ENCODE results near the gene DYNC1LI2. TPM values are rescaled to one million over a fixed set of nuclear protein-coding genes. Genes with fewer than 3 reads are reported as not detected.

DYNC1LI2 gene
- total RNA-seq, 1 experiment from 2014 or later, result 97.7 TPM

GRCh38 chr16:66717112-66717675 lies 34.2 kb downstream of the DYNC1LI2 start:
- Mint-ChIP-seq H3K36me3 (ENCODE audit: insufficient read depth, unreplicated experiment) (peaks cover 23% of the 10 kb centered on the region), H3K27ac (ENCODE audit: low read depth, unreplicated experiment) (no peak overlapping the region), H3K4me1 (ENCODE audit: insufficient read depth, unreplicated experiment) (peaks cover 10% of the 10 kb centered on the region), H3K4me3 (ENCODE audit: unreplicated experiment) (no peak overlapping the region), H3K27me3 (ENCODE audit: insufficient read depth, unreplicated experiment) (no peaks in the 10 kb centered on the region), H3K9me3 (ENCODE audit: unreplicated experiment) (peaks cover 8% of the 10 kb centered on the region)
- POLR2A ChIA-PET, result interaction anchor here (0.7 to 1.1 kb wide), 2 partner anchors 20 to 527 kb away, joined by 4 to 5 read pairs; partner anchors contain the start of gene CMTM4
- intact Hi-C loops (cut with micrococcal nuclease), result no loop called here
- peak; percentile 26 for DNase-seq (ENCODE audit: unreplicated experiment)
- no TSS peak for BruUV-seq (replicated peaks)
- CTCF ChIA-PET, result interaction anchor here (0.6 to 2.0 kb wide), 3 partner anchors 11 to 158 kb away, joined by 3 to 9 read pairs (median 9); no protein-coding TSS in a partner anchor
- no peak for TF ChIP-seq CTCF (IDR thresholded peaks at IDR 0.05; ENCODE audit: unreplicated experiment)

GRCh38 chr16:66714654-66715307 lies 36.6 kb downstream of the DYNC1LI2 start:
- intact Hi-C loops (cut with micrococcal nuclease), result no loop called here
- no peak overlapping the region for H3K4me3 Mint-ChIP-seq (ENCODE audit: unreplicated experiment)
- no peaks in the 10 kb centered on the region for H3K27me3 Mint-ChIP-seq (ENCODE audit: insufficient read depth, unreplicated experiment)
- H3K27ac Mint-ChIP-seq (ENCODE audit: low read depth, unreplicated experiment), result peak overlapping the region; percentile 13
- BruUV-seq (replicated peaks), result no TSS peak
- ChIA-PET CTCF (interaction anchor here (0.6 to 1.2 kb wide), 3 partner anchors 7 to 154 kb away, joined by 3 read pairs; no protein-coding TSS in a partner anchor), POLR2A (interaction anchor here (1.3 kb wide), 1 partner anchor 19 kb away, joined by 6 read pairs; no protein-coding TSS in a partner anchor)
- H3K9me3 Mint-ChIP-seq (ENCODE audit: unreplicated experiment), result peaks cover 9% of the 10 kb centered on the region
- TF ChIP-seq CTCF (IDR thresholded peaks at IDR 0.05; ENCODE audit: unreplicated experiment), result no peak
- peaks cover 13% of the 10 kb centered on the region for H3K36me3 Mint-ChIP-seq (ENCODE audit: insufficient read depth, unreplicated experiment)
- DNase-seq (ENCODE audit: unreplicated experiment), result peak; percentile 52
- H3K4me1 Mint-ChIP-seq (ENCODE audit: insufficient read depth, unreplicated experiment), result peaks cover 10% of the 10 kb centered on the region

GRCh38 chr16:66714062-66714461 lies 37.3 kb downstream of the DYNC1LI2 start:
- no peak overlapping the region for H3K4me3 Mint-ChIP-seq (ENCODE audit: unreplicated experiment)
- POLR2A ChIA-PET, result interaction anchor here (1.3 kb wide), 1 partner anchor 19 kb away, joined by 6 read pairs; no protein-coding TSS in a partner anchor
- peaks cover 10% of the 10 kb centered on the region for H3K4me1 Mint-ChIP-seq (ENCODE audit: insufficient read depth, unreplicated experiment)
- H3K36me3 Mint-ChIP-seq (ENCODE audit: insufficient read depth, unreplicated experiment), result peaks cover 7% of the 10 kb centered on the region
- intact Hi-C loops (cut with micrococcal nuclease), result no loop called here
- TF ChIP-seq CTCF (IDR thresholded peaks at IDR 0.05; ENCODE audit: unreplicated experiment), result no peak
- DNase-seq (ENCODE audit: unreplicated experiment), result no peak
- CTCF ChIA-PET, result interaction anchor here (0.6 to 1.6 kb wide), 7 partner anchors 17 to 154 kb away, joined by 3 to 6 read pairs (median 4); no protein-coding TSS in a partner anchor
- H3K27ac Mint-ChIP-seq (ENCODE audit: low read depth, unreplicated experiment), result no peak overlapping the region
- no peaks in the 10 kb centered on the region for H3K27me3 Mint-ChIP-seq (ENCODE audit: insufficient read depth, unreplicated experiment)
- BruUV-seq (replicated peaks), result no TSS peak
- peaks cover 9% of the 10 kb centered on the region for H3K9me3 Mint-ChIP-seq (ENCODE audit: unreplicated experiment)

- H3K4me3 Mint-ChIP-seq (ENCODE audit: unreplicated experiment), result no peak overlapping the region
- ChIA-PET CTCF (interaction anchor here (0.6 to 1.6 kb wide), 9 partner anchors 10 to 168 kb away, joined by 3 to 6 read pairs (median 4); no protein-coding TSS in a partner anchor), POLR2A (interaction anchor here (1.2 kb wide), 1 partner anchor 45 kb away, joined by 3 read pairs; no protein-coding TSS in a partner anchor)
- intact Hi-C loops (cut with micrococcal nuclease), result no loop called here
- H3K27me3 Mint-ChIP-seq (ENCODE audit: insufficient read depth, unreplicated experiment), result no peaks in the 10 kb centered on the region
- peaks cover 10% of the 10 kb centered on the region for H3K4me1 Mint-ChIP-seq (ENCODE audit: insufficient read depth, unreplicated experiment)
- DNase-seq (ENCODE audit: unreplicated experiment), result no peak
- BruUV-seq (replicated peaks), result no TSS peak
- TF ChIP-seq CTCF (IDR thresholded peaks at IDR 0.05; ENCODE audit: unreplicated experiment), result no peak
- H3K27ac Mint-ChIP-seq (ENCODE audit: low read depth, unreplicated experiment), result no peak overlapping the region
- peaks cover 9% of the 10 kb centered on the region for H3K9me3 Mint-ChIP-seq (ENCODE audit: unreplicated experiment)
- H3K36me3 Mint-ChIP-seq (ENCODE audit: insufficient read depth, unreplicated experiment), result peaks cover 3% of the 10 kb centered on the region
Measured at GRCh38 chr16:66713076-66713475, 38.3 kb downstream of the DYNC1LI2 start.
